CD14-positive monocyte (primary cell): Measurements from ENCODE around the gene NDUFC2. TPM values are rescaled to one million over a fixed set of nuclear protein-coding genes. Genes with fewer than 3 reads are reported as not detected.

Source experiments
- DNase-seq, 3 donors: peaks; one replicate each; pipeline ENCODE4 v3.0.0-alpha.2; 2011 to 2022
- H2AFZ ChIP-seq: 2 replicates; pipeline ENCODE4 v1.6.0; 2012; ENCODE audit warnings: mild to moderate bottlenecking, low read depth, low read length, inconsistent platforms; ENCODE audit not compliant: insufficient read depth, poor library complexity, severe bottlenecking
- H3K27ac ChIP-seq, 2 donors: 1 replicate in 1 of 2; 2 replicates in 1 of 2; pipeline ENCODE4 v1.5.1; 2012 to 2013; ENCODE audit warnings: low read length in 2 of 2, control low read depth in 1 of 2, inconsistent platforms in 1 of 2, low read depth in 1 of 2, mild to moderate bottlenecking in 1 of 2
- H3K27me3 ChIP-seq, 2 donors: one replicate each; pipeline versions ENCODE4 v1.6.0 to v1.6.1; 2011 to 2013; ENCODE audit warnings: low read length in 2 of 2; ENCODE audit not compliant: control insufficient read depth in 2 of 2, insufficient read depth in 2 of 2
- H3K36me3 ChIP-seq, 2 donors: replicated peaks in 1 of 2; 1 replicate in 1 of 2; 2 replicates in 1 of 2; pipeline versions ENCODE4 v1.5.1 to v1.6.1; 2012 to 2013; ENCODE audit warnings: low read length in 2 of 2, control low read depth in 1 of 2, inconsistent platforms in 1 of 2, mild to moderate bottlenecking in 1 of 2; ENCODE audit not compliant: insufficient read depth in 2 of 2, control insufficient read depth in 1 of 2
- H3K4me1 ChIP-seq, 2 donors: 1 replicate in 1 of 2; 2 replicates in 1 of 2; pipeline versions ENCODE4 v1.5.1 to v1.6.1; 2012 to 2013; ENCODE audit warnings: low read length in 2 of 2, control low read depth in 1 of 2, inconsistent platforms in 1 of 2, mild to moderate bottlenecking in 1 of 2, moderate library complexity in 1 of 2; ENCODE audit not compliant: insufficient read depth in 2 of 2, control insufficient read depth in 1 of 2
- H3K4me2 ChIP-seq: replicated peaks from 2 replicates; pipeline ENCODE3; 2012; ENCODE audit warnings: low read length, moderate library complexity, mild to moderate bottlenecking; ENCODE audit not compliant: poor library complexity, severe bottlenecking; ENCODE audit errors: extremely low read depth
- H3K4me3 ChIP-seq, 3 experiments: fragments of 200-600 bp in 1 of 3; sonication (generic) in 1 of 3; replicated peaks in 1 of 3; 1 replicate in 2 of 3; 2 replicates in 1 of 3; pipeline ENCODE4 v1.5.1; 2011 to 2013; ENCODE audit warnings: low read length in 3 of 3, mild to moderate bottlenecking in 3 of 3, control low read depth in 2 of 3, low read depth in 2 of 3, inconsistent platforms in 1 of 3, moderate library complexity in 1 of 3
- H3K79me2 ChIP-seq: 2 replicates; pipeline ENCODE4 v1.6.0; 2012; ENCODE audit warnings: mild to moderate bottlenecking, control low read depth, inconsistent platforms, low read length, moderate library complexity; ENCODE audit not compliant: insufficient read depth
- H3K9ac ChIP-seq: 2 replicates; pipeline ENCODE4 v1.6.0; 2017; ENCODE audit warnings: low read length, mild to moderate bottlenecking; ENCODE audit not compliant: insufficient read depth, poor library complexity, severe bottlenecking
- H3K9me3 ChIP-seq, 2 donors: replicated peaks in 1 of 2; 1 replicate in 1 of 2; 2 replicates in 1 of 2; pipeline versions ENCODE4 v1.5.1 to v1.6.1; 2012 to 2013; ENCODE audit warnings: low read length in 2 of 2, control low read depth in 1 of 2; ENCODE audit not compliant: control insufficient read depth in 1 of 2, insufficient read depth in 1 of 2
- H4K20me1 ChIP-seq: 2 replicates; pipeline ENCODE4 v1.6.0; 2012; ENCODE audit warnings: mild to moderate bottlenecking, low read length, control low read depth, moderate library complexity; ENCODE audit not compliant: insufficient read depth
- H3K27ac Mint-ChIP-seq, 7 donors: one replicate each; pipeline ENCODE4 v1.8.0; 2020; ENCODE audit warnings: mild to moderate bottlenecking in 7 of 7, mixed read lengths in 7 of 7, moderate library complexity in 6 of 7, inconsistent platforms in 2 of 7
- H3K27me3 Mint-ChIP-seq, 3 donors: one replicate each; pipeline ENCODE4 v1.8.0; 2021 to 2022; ENCODE audit warnings: low read depth in 3 of 3, mild to moderate bottlenecking in 3 of 3, mixed read lengths in 3 of 3, moderate library complexity in 3 of 3, inconsistent platforms in 1 of 3
- H3K36me3 Mint-ChIP-seq, 2 donors: one replicate each; pipeline ENCODE4 v1.8.0; 2020; ENCODE audit warnings: mixed read lengths in 2 of 2, inconsistent platforms in 1 of 2, mild to moderate bottlenecking in 1 of 2
- H3K4me1 Mint-ChIP-seq: one replicate; pipeline ENCODE4 v1.8.0; 2020; ENCODE audit warnings: mild to moderate bottlenecking, mixed read lengths
- H3K4me3 Mint-ChIP-seq, 2 donors: one replicate each; pipeline ENCODE4 v1.8.0; 2020; ENCODE audit warnings: mild to moderate bottlenecking in 2 of 2, mixed read lengths in 2 of 2, moderate library complexity in 1 of 2
- H3K9me3 Mint-ChIP-seq, 7 donors: one replicate each; pipeline ENCODE4 v1.8.0; 2020 to 2022; ENCODE audit warnings: mixed read lengths in 7 of 7, mild to moderate bottlenecking in 6 of 7, moderate library complexity in 6 of 7, inconsistent platforms in 2 of 7
- WGBS: methylation state at CpG from one replicate; pipeline ENCODE4 v1.1.5; 2013; ENCODE audit warnings: missing lambda C conversion rate; ENCODE audit not compliant: insufficient coverage; 5-methylcytosine and 5-hydroxymethylcytosine counted together
- intact Hi-C, 2 donors: fragments of 100-400 bp; cut with micrococcal nuclease; formaldehyde crosslinking; loops; one replicate each; pipeline versions ENCODE4 v1.15.0 to v1.15.1; 2023
- polyA plus RNA-seq, 3 donors: library from polyadenylated mRNA; depleted of rRNA in 1 of 3; unstranded in 2 of 3; stranded (reverse) in 1 of 3; fragments of 300-500 nt in 2 of 3; fragments of >200 nt in 1 of 3; fragmentation: Illumina TruSeq in 2 of 3; gene quantifications; 1 replicate in 2 of 3; 2 replicates in 1 of 3; pipeline ENCODE4 v1.2.3, GENCODE V29; 2012 to 2021
- TF ChIP-seq, protein P1 (sequence below): fragments of 200-600 bp; IDR thresholded peaks from one replicate; pipeline ENCODE4 v1.8.0; 2022; ENCODE audit warnings: antibody characterized with exemption, mild to moderate bottlenecking

Gene NDUFC2
- polyA plus RNA-seq, 3 donors = 47.7 to 219 (median 209) TPM

DNA sequence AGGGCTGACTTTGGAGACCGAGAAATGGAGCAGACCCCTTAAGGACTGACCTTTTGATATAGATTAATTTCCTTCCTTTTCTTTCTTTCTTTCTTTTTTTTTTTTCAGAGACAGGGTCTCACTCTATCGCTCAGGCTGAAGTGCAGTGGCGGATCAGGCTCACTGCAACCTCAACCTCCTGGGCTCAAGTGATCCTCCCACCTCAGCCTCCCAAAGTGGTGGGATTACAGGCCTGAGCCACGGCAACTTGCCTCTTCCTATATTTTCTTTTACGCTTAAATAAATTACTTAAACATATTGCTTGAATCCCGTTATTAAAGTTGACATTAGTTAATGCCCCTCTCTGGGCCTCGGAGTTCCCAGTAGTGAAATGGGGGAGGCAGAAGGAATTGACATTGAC, 56.2 kb downstream of the NDUFC2 start:
- H3K27me3 Mint-ChIP-seq = peaks cover 11 to 30% (median 23%) of the 10 kb centered on the region in 3 donors
- Histone ChIP-seq H3K4me3 (peak overlapping the region in 1 of 3 experiments; percentile 52), H3K27me3 (peaks cover 2 to 15% of the 10 kb centered on the region in 2 donors), H3K79me2 (no peaks in the 10 kb centered on the region), H3K4me1 (peaks cover 4 to 6% of the 10 kb centered on the region in 2 donors), H3K9me3 (no peaks in the 10 kb centered on the region), H3K36me3 (no peaks in the 10 kb centered on the region), H3K9ac (peak overlapping the region; percentile 32), H3K27ac (no peak overlapping the region), H2AFZ (peak overlapping the region; percentile 61), H4K20me1 (no peaks in the 10 kb centered on the region), H3K4me2 (peak overlapping the region; percentile 60)
- peaks cover 0 to 5% (median 0%) of the 10 kb centered on the region in 7 donors for H3K9me3 Mint-ChIP-seq
- intact Hi-C loops = no loop called here
- no CpG with 5 or more reads among the region's 7 CpGs for WGBS
- H3K27ac Mint-ChIP-seq = no peak overlapping the region
- TF ChIP-seq, protein P1, sequence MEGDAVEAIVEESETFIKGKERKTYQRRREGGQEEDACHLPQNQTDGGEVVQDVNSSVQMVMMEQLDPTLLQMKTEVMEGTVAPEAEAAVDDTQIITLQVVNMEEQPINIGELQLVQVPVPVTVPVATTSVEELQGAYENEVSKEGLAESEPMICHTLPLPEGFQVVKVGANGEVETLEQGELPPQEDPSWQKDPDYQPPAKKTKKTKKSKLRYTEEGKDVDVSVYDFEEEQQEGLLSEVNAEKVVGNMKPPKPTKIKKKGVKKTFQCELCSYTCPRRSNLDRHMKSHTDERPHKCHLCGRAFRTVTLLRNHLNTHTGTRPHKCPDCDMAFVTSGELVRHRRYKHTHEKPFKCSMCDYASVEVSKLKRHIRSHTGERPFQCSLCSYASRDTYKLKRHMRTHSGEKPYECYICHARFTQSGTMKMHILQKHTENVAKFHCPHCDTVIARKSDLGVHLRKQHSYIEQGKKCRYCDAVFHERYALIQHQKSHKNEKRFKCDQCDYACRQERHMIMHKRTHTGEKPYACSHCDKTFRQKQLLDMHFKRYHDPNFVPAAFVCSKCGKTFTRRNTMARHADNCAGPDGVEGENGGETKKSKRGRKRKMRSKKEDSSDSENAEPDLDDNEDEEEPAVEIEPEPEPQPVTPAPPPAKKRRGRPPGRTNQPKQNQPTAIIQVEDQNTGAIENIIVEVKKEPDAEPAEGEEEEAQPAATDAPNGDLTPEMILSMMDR = no peak
- peak overlapping the region in 1 of 2 donors; percentile 95 for H3K4me3 Mint-ChIP-seq
- no peak for DNase-seq
- H3K36me3 Mint-ChIP-seq = no peaks in the 10 kb centered on the region
- H3K4me1 Mint-ChIP-seq = peaks cover 9% of the 10 kb centered on the region

DNA sequence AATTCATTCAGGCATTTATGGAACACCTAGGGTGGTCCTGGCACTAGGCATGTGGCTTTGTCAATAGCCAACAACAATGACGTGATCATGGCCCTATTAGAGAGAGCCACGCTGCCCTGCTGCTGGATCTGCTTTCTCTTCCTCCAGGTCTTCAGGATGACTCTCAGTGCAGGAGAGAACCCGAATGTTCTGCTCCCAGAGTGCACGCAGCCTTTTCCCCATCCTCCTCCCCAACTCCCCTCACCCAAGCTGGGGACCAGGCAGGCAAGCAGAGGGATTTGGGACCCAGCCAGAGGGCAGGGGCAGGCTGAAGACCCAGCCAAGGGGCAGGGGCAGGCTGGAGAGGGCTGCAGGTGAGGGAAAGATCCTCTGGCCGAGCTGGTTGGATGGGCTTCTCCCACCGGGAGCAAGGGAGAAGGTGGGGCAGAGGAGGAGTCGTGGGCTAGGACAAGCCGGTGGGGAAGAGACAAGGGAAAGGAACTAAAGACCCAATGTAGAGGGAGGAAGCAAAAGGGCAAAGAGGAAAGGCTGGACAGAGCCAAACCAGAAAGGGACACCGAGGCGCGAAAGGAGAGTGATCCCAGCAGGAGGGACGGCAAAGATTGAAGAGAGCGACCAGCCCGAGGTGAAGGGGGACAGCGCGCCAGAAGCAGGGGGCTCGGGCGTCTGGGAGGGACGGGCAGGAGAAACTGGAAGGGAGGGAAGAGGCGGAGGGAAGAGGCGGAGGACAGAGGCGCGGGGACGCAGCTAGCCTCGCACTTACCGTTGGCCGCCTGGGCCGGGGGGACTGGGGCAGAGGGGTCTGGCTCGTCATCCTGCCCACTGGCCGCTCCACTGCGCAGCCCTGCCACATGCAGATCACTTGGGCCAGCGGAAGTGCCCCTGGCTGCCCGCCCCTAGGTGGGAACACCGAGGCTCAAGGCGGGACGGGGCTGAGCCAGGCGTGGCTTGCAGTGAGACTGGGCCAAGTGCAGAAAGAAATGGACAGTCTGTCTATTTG, 57.0 kb downstream of the NDUFC2 start, which contains the start of gene KCTD14:
Gene KCTD14, minus strand, starts transcription at position 880 of the 1,000 bp plus-strand sequence. Its CDS starts 27 bp downstream, at position 853.
- Histone ChIP-seq H3K9ac (peak within 1 kb of the TSS; percentile 32), H3K4me3 (peak within 1 kb of the TSS in 1 of 3 experiments; percentile 52), H3K79me2 (no peaks in the 10 kb centered on the region), H3K4me2 (peak within 1 kb of the TSS; percentile 60), H3K36me3 (no peaks in the 10 kb centered on the region), H3K4me1 (peaks cover 4 to 6% of the 10 kb centered on the region in 2 donors), H3K27me3 (peaks cover 2 to 15% of the 10 kb centered on the region in 2 donors), H3K27ac (no peak within 1 kb of the TSS), H4K20me1 (no peaks in the 10 kb centered on the region), H2AFZ (peak within 1 kb of the TSS; percentile 61), H3K9me3 (no peaks in the 10 kb centered on the region)
- intact Hi-C loops = no loop called here
- H3K27ac Mint-ChIP-seq = peak within 1 kb of the TSS in 1 of 7 donors; percentile 62
- peak within 1 kb of the TSS; percentile 73 to 95 for H3K4me3 Mint-ChIP-seq
- H3K9me3 Mint-ChIP-seq = peaks cover 0 to 5% (median 0%) of the 10 kb centered on the region in 7 donors
- H3K36me3 Mint-ChIP-seq = no peaks in the 10 kb centered on the region
- H3K4me1 Mint-ChIP-seq = peaks cover 9% of the 10 kb centered on the region
- TF ChIP-seq, protein P1 = no peak
- peaks cover 11 to 30% (median 23%) of the 10 kb centered on the region in 3 donors for H3K27me3 Mint-ChIP-seq
- WGBS = 30% methylated on average over 37 of the region's 37 CpGs
- DNase-seq = no peak
